ENCODE results near the gene TRPM4. TPM values are rescaled to one million over a fixed set of nuclear protein-coding genes. Genes with fewer than 3 reads are reported as not detected.

TRPM4 gene
- total and polyA plus RNA-seq, 2 of the 8 experiments (the other 6 are each of a cell fraction or from before 2014, with no cell fraction given), result 11.3 to 13.3 TPM

GRCh38 chr19:49117677-49118564 lies 39.7 kb upstream of the TRPM4 start (continued):
- TF ChIP-seq CHD7 (IDR thresholded peaks at IDR 0.05; ENCODE audit: insufficient replicate concordance, low read length), result no peak
- TF ChIP-seq ATF2 (IDR thresholded peaks at IDR 0.05; ENCODE audit: low read length), result no peak
- no peak for TF ChIP-seq MAFK (IDR thresholded peaks at IDR 0.05; ENCODE audit: low read depth, low read length)
- no peak for TF ChIP-seq E2F6 (IDR thresholded peaks at IDR 0.05)
- no peak for TF ChIP-seq RXRA (IDR thresholded peaks at IDR 0.05; ENCODE audit: insufficient read depth, low read depth, low read length)
- TF ChIP-seq SP4 (IDR thresholded peaks at IDR 0.05; ENCODE audit: low read length), result no peak
- no peak for TF ChIP-seq POU5F1 (IDR thresholded peaks at IDR 0.05; ENCODE audit: low read depth, low read length)
